Stimulated activated CD4-positive, alpha-beta T cell treated with anti-CD3 and anti-CD28 coated beads, Interleukin-1b, Interleukin-23, amount 100 ng/mL, for 4 hours (primary cell): ENCODE data around the gene MAD1L1.

ENCODE experiments used
- DNase-seq, 2 donors: peaks; one replicate each; pipeline ENCODE4 v3.0.0-alpha.2; 2020; ENCODE audit warnings: low read depth in 2 of 2

MAD1L1 gene

DNA sequence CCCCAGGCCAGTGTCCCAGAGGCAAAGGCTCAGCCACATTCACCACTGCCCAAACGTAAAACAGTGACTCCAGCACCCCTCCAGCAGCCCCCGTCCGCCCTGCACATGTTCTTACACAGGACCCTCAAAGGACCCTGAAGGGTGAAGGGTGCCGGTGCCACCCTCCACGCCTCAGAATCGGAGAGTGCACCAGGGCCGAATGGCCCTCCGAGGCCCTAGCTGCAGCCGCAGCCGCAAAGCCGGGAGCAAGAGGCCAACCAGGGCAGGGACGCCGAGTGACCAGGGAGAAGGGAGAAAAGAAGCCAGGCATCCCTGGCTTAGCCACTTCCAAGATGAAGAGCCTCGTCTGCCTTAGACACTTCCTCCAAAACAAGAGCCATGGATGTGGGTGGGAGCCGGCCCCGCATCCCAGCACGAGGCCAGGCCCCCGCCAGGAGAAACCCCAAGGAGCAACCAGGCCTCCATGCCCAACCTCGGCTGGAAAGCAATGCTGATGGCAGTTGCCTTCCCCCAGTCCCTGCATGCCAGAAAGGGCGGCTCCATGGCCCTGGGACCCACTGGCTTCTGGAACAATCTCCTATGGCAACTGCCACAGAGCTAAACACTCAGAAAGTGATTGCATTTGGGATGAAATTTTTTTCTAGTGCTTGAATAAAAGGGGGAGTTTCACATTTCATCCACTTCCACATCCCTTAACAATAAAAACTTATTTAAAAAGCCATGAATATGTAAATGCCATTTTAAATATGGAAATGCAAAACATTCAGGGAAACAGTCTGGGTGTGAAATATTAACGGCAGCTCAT, 92.3 kb downstream of the MAD1L1 start:
- no peak for DNase-seq

DNA sequence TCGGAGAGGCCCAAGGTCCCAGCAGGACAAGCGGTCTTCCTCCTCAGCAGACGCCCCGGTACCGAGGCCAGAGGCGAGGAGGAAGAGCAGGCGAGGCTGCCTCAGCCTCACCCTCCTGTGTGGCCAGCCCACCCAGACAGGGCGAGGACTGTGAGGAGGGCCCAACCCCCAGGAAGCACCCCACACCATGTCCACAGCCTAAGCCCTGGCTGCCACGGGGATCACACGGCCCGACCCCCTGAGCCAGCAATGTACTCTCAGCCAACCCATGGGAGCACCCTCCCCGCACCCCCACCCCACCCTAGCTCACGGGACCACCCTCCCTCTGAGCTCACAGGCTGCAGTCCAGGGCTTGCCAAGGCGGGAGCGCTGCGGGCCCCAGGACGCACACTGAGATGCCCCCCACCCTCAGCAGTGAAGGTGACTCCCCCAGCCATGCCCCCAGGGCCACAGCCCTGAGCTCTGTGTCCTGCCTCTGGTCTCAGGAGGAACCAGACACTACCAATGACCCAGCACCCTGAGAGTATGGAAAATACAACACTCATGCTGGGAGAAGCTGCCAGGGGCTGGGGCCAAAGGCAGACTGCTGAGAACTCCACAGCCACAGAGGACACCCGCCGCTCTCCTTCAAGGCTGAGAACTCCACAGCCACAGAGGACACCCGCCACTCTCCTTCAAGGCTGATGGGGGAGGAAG, 93.6 kb downstream of the MAD1L1 start:
- no peak for DNase-seq

DNA sequence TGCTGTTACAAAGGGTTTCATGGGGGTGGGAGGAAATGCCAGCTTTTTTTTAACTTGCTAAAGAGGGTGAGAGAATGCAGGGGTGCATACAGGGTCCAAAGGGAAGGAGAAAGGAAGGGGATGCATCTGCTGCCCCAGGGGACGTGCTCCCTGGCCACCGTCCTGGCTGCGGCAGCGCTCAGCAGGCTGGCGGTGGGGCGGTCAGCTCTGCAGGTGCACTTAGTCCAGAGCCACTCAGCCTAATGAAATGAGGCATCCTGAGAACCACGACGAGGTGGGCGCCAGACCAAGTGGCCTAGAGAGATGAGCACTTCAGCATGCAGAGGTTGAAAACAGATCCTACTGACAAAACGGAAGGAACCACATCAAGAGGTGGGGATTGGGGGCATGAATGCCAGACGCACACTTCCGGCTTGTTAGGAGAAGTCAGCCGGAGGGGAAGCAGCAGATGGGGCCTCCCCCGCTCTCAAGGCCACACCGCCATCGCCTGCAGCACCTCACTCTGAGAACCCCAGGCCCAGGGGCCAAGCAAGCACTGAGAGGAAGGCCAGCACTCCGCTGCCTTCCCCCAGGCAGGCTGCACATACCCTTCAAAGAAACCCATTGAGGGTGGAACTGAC, 94.5 kb downstream of the MAD1L1 start:
- peak in 1 of 2 donors; percentile 26 for DNase-seq

GRCh38 chr7:2134740-2135139, 98.0 kb downstream of the MAD1L1 start:
- no peak for DNase-seq

DNA sequence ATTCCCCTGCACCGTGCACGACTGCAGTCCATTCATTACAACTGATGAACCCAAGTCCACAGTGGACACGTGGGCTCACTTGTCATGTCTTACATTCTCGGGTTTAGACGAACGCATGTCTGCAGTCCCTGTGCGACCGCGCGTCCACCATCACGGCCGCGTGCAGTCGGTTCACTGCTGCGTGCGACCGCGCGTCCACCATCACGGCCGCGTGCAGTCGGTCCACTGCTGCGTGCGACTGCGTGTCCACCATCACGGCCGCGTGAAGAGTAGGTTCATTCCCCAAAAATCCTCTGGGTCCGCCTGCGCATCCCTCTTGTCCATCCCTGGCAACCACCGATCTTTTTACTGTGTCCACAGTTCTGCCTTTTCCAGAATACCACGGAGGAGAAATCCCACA, 100.5 kb downstream of the MAD1L1 start:
- no peak for DNase-seq

DNA sequence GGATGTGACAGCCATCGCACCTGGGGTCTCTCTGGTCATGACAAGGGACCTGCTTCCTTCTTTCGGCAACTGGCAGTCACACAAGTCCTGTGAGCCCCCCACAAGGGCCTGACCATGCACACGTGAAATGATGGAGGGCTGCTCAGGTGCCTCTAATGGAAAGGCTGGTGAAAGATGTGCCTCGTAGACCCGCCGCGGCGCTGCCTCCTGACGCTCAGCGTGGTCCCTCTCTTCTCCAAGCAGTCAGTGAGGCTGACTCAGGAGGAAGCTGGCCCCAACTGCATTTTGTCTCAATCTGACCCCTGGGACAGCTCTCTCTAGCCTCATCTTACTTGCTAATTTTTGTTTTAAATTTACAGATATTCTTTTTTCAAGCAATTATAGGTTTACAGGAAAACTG, 100.9 kb downstream of the MAD1L1 start:
- DNase-seq = no peak

- DNase-seq = no peak
These were observed 101.4 kb downstream of the MAD1L1 start for GRCh38 chr7:2131341-2131740.

DNA sequence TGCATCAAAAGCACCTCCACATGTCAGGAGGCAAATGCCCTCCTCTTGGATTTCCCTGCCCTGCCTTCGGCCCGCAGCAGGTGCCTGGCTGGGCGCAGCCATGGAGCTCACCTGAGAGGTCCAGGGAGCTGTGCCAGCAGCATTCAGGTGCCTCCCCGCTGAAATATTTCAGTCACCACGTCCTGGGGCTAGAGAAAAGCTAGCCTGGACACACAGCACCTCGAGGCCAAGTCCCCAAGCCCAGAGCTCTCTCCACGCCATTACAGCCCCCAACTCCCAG, 102.7 kb downstream of the MAD1L1 start:
- DNase-seq = no peak

DNA sequence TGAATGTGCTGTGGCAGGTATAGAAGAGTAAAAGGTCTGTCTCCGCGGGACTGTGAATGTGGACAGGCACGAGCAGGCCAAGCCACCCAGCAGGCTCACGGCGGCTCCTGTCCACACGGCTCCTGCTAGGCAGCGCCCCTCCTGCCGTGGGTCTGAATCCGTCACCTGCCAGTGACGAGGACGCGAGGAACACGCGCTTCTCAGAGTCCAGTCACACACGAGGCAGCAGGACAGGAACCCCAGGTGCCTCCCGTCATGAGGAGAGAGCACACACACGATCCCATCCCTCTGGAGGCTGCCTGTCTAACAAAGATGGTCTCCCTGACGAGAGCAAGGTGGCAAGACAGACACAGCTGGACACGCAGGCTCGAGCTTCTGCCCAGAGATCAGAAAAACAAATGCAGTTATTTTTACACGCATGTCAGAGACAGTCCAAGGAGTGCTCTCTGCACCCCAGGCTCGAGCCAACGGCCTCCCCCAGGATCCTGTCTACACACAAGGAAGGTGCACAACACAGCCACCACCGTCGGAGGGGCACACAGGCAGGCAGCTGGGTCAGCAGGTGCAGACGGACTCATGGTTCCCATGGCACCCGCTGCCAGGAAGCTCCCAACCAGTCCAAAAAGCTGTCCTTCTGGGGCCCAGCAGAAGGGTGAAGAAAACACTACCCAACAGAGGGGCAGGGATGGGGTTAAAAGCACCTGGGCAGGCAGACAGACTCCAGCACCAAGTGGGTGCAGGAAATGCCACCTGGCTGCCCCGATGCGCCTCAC, 103.2 kb downstream of the MAD1L1 start:
- no peak for DNase-seq

- DNase-seq = no peak
These were observed 104.0 kb downstream of the MAD1L1 start for GRCh38 chr7:2128601-2129322.

DNA sequence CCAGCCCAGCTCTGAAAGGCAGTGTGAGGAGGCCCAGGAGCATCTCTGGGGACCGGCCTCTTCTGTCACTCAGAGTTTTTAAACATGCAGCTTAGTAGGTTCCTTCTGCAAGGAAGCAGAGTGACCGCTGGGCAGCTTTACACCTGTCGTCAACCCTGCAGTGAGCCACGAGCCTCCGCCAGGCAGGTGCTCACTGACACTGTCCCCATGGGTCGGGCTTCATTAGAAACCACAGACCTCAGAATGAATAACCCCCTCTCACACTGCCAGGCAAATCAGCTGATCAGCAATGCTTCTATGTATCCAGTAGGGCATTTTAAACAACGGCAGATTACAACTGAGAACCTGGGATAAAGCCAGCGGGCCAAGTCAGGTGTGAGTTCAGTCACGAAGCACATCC, 106.1 kb downstream of the MAD1L1 start:
- no peak for DNase-seq

DNA sequence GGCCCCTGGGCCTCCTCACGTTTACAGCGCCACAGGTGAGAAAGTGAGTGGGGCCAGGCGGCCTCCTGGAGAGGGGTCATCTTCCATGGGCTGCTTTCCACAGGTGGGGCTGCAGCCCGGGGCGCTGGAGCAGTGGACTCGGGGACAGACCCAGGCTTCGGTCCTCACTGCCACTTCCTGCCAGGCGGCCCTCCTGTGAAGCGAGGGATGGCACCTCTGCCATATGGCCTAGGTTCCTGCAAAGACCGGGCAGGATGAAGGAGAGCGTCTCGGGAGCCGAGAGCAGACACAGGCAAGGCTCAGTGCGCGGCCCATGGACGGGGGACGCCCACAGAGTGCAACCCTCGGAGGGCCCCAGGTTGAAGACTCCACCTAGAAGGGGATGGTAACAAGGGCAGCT, 106.8 kb downstream of the MAD1L1 start:
- DNase-seq = no peak

- DNase-seq = no peak
These were observed 108.0 kb downstream of the MAD1L1 start for GRCh38 chr7:2124604-2125345.

DNA sequence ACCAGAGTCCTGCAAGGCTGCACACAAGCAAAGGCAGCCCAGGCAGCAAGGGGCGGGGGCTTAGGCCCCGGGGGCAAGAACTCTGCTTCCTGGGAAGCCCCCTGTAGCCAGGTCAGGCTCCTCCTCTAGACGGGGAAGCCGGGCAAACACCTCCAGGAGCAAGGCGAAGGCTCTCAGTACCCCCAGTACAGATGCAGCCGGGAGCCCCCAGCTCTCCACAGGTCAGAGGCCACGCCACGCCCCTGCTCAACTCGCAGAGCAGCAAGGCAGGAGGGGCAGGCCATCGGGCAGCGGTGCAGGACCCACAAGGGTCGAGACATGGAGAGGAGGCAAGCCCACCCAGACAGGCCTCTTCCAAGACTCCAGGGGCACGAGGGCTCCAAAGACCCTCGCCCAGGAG, 108.8 kb downstream of the MAD1L1 start:
- DNase-seq = no peak

- DNase-seq = no peak
These were observed 109.4 kb downstream of the MAD1L1 start for GRCh38 chr7:2123360-2123759.

- DNase-seq = no peak
These were observed 110.1 kb downstream of the MAD1L1 start for GRCh38 chr7:2122651-2123050.

- no peak for DNase-seq
These were observed 111.6 kb downstream of the MAD1L1 start for GRCh38 chr7:2120841-2121830.

DNA sequence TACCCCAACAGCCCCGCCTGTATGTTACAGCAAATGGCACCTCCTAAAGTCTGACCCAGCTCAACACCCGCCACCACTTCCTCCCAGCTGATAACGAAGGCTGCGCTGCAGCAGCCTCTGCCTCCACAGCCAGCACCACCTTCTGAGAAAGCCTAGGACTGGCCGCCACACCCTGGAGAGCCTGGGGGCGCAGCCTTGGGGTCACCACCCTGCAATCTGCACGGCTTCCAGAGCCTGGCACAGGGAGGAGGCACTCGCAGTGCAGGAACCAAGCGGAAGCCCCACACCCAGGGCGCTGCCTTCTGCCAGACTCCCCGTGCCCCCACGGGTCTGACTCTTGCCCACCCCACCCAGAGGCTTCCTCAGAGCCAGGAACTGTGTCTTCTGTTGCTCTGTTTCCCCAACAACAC, 112.5 kb downstream of the MAD1L1 start:
- DNase-seq = no peak

DNA sequence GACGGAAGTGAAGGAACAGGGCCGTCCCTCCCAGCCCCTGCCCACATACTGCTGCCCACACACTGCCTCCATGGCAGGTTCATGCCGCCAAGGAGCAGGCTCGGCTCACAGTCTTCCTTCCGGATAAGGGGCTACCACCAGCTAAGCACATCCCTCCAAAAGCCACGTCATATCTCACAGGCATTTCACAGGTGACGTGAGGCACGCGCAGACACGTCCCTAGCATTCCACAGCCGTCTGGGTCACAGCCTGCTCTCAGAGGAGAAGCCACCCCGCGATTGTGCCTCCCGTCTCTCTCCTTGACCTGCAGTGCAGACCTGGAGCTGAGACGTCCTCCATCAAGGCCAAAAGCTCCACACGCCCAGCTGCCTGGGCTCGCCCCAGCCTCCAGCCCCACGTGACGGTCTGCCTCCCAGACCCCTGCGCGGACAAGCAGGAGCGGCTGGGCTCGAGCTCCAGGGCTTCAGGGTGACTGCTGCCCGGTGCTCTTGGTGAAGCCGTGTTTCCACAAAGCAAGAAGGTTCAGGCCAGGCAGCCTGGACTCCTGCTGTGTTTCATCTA, 114.0 kb downstream of the MAD1L1 start:
- no peak for DNase-seq
